Keratinocyte (primary cell): ENCODE data around the gene SLC51B.

Experiments used
- EZH2 ChIP-seq: IDR thresholded peaks from one replicate; pipeline ENCODE4 v1.6.1; 2012; ENCODE audit warnings: inconsistent platforms, mild to moderate bottlenecking, low read length, moderate library complexity
- TF ChIP-seq, protein P1 (sequence below), 3 experiments: IDR thresholded peaks in 1 of 3; conservative IDR thresholded peaks in 1 of 3; optimal IDR thresholded peaks in 1 of 3; 2 replicates in 2 of 3; 3 replicates in 1 of 3; pipeline versions ENCODE3 to v1.5.1; 2011; ENCODE audit warnings: low read length in 3 of 3, mild to moderate bottlenecking in 3 of 3, moderate library complexity in 2 of 3, control low read depth in 1 of 3, inconsistent platforms in 1 of 3; ENCODE audit not compliant: insufficient read depth in 2 of 3; ENCODE audit errors: extremely low read depth in 1 of 3

- TF ChIP-seq EZH2: no peak
- TF ChIP-seq, protein P1, sequence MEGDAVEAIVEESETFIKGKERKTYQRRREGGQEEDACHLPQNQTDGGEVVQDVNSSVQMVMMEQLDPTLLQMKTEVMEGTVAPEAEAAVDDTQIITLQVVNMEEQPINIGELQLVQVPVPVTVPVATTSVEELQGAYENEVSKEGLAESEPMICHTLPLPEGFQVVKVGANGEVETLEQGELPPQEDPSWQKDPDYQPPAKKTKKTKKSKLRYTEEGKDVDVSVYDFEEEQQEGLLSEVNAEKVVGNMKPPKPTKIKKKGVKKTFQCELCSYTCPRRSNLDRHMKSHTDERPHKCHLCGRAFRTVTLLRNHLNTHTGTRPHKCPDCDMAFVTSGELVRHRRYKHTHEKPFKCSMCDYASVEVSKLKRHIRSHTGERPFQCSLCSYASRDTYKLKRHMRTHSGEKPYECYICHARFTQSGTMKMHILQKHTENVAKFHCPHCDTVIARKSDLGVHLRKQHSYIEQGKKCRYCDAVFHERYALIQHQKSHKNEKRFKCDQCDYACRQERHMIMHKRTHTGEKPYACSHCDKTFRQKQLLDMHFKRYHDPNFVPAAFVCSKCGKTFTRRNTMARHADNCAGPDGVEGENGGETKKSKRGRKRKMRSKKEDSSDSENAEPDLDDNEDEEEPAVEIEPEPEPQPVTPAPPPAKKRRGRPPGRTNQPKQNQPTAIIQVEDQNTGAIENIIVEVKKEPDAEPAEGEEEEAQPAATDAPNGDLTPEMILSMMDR (optimal IDR thresholded peaks at IDR 0.05 in 1 of 3, IDR thresholded peaks at IDR 0.05 in 1 of 3, conservative IDR thresholded peaks at IDR 0.05 in 1 of 3; ENCODE audit: extremely low read depth in 1 of 3, insufficient read depth in 2 of 3, low read length in 3 of 3): no peak
Observed at GRCh38 chr15:65029736-65030208, 15.4 kb upstream of the SLC51B start.
